Neural cell (in vitro differentiated cells): ENCODE measurements around the gene MPPED1. TPM values are rescaled to one million over a fixed set of nuclear protein-coding genes. Genes with fewer than 3 reads are reported as not detected.

Experiments
- H2AFZ ChIP-seq: fragments of 200-600, 300-800 bp; sonication (generic), shearing (Covaris generic); 2 replicates; pipeline ENCODE4 v1.6.0; 2014; ENCODE audit warnings: low read depth, mild to moderate bottlenecking, antibody characterized with exemption, low read length, moderate library complexity
- H3F3A ChIP-seq: fragments of 200-600 bp; shearing (Covaris generic); 2 replicates; pipeline ENCODE4 v1.6.1; 2016; ENCODE audit warnings: mild to moderate bottlenecking, moderate library complexity, mixed read lengths, antibody characterized with exemption, low read length; ENCODE audit not compliant: insufficient read depth, poor library complexity, severe bottlenecking
- H3K27ac ChIP-seq: fragments of 200-600, 300-800 bp; sonication (generic), shearing (Covaris generic); 2 replicates; pipeline ENCODE4 v1.5.1; 2014; ENCODE audit warnings: mild to moderate bottlenecking, low read length, moderate library complexity
- H3K27me3 ChIP-seq: fragments of 300-800, 200-600 bp; sonication (generic), shearing (Covaris generic); 2 replicates; pipeline ENCODE4 v1.6.0; 2014; ENCODE audit warnings: mild to moderate bottlenecking, low read depth, low read length, moderate library complexity; ENCODE audit not compliant: insufficient read depth
- H3K36me3 ChIP-seq: fragments of 300-800, 200-600 bp; sonication (generic), shearing (Covaris generic); 2 replicates; pipeline ENCODE4 v1.5.1; 2014; ENCODE audit warnings: mild to moderate bottlenecking, antibody characterized with exemption, low read length, moderate library complexity; ENCODE audit not compliant: insufficient read depth
- H3K4me2 ChIP-seq: fragments of 300-800, 200-600 bp; sonication (generic), shearing (Covaris generic); 2 replicates; pipeline ENCODE4 v1.6.0; 2014; ENCODE audit warnings: mild to moderate bottlenecking, low read length
- H3K4me3 ChIP-seq: fragments of 300-800, 200-600 bp; sonication (generic), shearing (Covaris generic); 2 replicates; pipeline ENCODE4 v1.5.1; 2014; ENCODE audit warnings: mild to moderate bottlenecking, low read length, moderate library complexity
- H3K79me2 ChIP-seq: fragments of 200-600 bp; shearing (Covaris generic); replicated peaks from 2 replicates; pipeline ENCODE4 v1.6.0; 2014; ENCODE audit warnings: mild to moderate bottlenecking, low read length, moderate library complexity; ENCODE audit not compliant: insufficient read depth
- H3K9ac ChIP-seq: fragments of 300-800, 200-600 bp; sonication (generic), shearing (Covaris generic); 2 replicates; pipeline ENCODE4 v1.6.1; 2016; ENCODE audit warnings: mild to moderate bottlenecking, low read length, mixed read lengths
- H3K9me2 ChIP-seq: fragments of 200-600 bp; shearing (Covaris generic); 2 replicates; pipeline ENCODE4 v1.6.1; 2016; ENCODE audit warnings: mild to moderate bottlenecking, low read length, mixed read lengths; ENCODE audit not compliant: insufficient read depth
- H3K9me3 ChIP-seq: fragments of 200-600, 300-800 bp; sonication (generic), shearing (Covaris generic); 2 replicates; pipeline ENCODE4 v1.6.1; 2016; ENCODE audit warnings: mild to moderate bottlenecking, mixed run types, low read length, moderate library complexity, mixed read lengths
- H4K20me1 ChIP-seq: fragments of 200-600 bp; shearing (Covaris generic); 2 replicates; pipeline ENCODE4 v1.6.1; 2016; ENCODE audit warnings: mild to moderate bottlenecking, mixed run types; ENCODE audit not compliant: insufficient read depth
- CTCF ChIP-seq: fragments of 450-650 bp; IDR thresholded peaks from 2 replicates; pipeline ENCODE4 v1.5.1; 2014; ENCODE audit warnings: antibody characterized with exemption, mild to moderate bottlenecking, moderate library complexity; ENCODE audit not compliant: poor library complexity, severe bottlenecking
- EP300 ChIP-seq: fragments of 450-650 bp; conservative IDR thresholded peaks from 2 replicates; pipeline ENCODE4 v1.6.1; 2014; ENCODE audit warnings: antibody characterized with exemption, mild to moderate bottlenecking, moderate library complexity; ENCODE audit not compliant: poor library complexity, severe bottlenecking
- EZH2 ChIP-seq: fragments of 200-600, 300-800 bp; shearing (Covaris generic), sonication (generic); IDR thresholded peaks from 2 replicates; pipeline ENCODE4 v1.6.1; 2014; ENCODE audit warnings: antibody characterized with exemption, low read length, borderline replicate concordance, mild to moderate bottlenecking; ENCODE audit not compliant: insufficient read depth, poor library complexity, severe bottlenecking
- MXI1 ChIP-seq: fragments of 450-650 bp; conservative IDR thresholded peaks from 2 replicates; pipeline ENCODE4 v1.6.1; 2014; ENCODE audit warnings: antibody characterized with exemption, mild to moderate bottlenecking; ENCODE audit not compliant: poor library complexity, severe bottlenecking
- POLR2AphosphoS5 ChIP-seq: IDR thresholded peaks from 2 replicates; pipeline ENCODE4 v1.6.1; 2012
- RAD21 ChIP-seq: fragments of 450-650 bp; conservative IDR thresholded peaks from 2 replicates; pipeline ENCODE4 v1.6.1; 2014; ENCODE audit warnings: antibody characterized with exemption, mild to moderate bottlenecking, moderate library complexity
- REST ChIP-seq: IDR thresholded peaks from 2 replicates; pipeline ENCODE4 v1.6.1; 2012; ENCODE audit warnings: borderline replicate concordance
- SMC3 ChIP-seq: fragments of 450-650 bp; conservative IDR thresholded peaks from 2 replicates; pipeline ENCODE4 v1.6.1; 2014; ENCODE audit warnings: antibody characterized with exemption, mild to moderate bottlenecking, moderate library complexity; ENCODE audit not compliant: poor library complexity
- TAF1 ChIP-seq: IDR thresholded peaks from 2 replicates; pipeline ENCODE4 v1.6.1; 2012; ENCODE audit warnings: low read depth
- polyA plus RNA-seq: library from polyadenylated mRNA; depleted of rRNA; stranded (reverse); fragments of >200 nt; gene quantifications from 2 replicates; pipeline ENCODE4 v1.2.3, GENCODE V29; 2014

Gene MPPED1
- polyA plus RNA-seq, 1 donor from 2014 or later: 33.4 TPM

GRCh38 chr22:43434275-43434927, 22.6 kb downstream of the MPPED1 start:
- Histone ChIP-seq H3K4me2 (no peak overlapping the region), H2AFZ (no peak overlapping the region), H3K79me2 (no peaks in the 10 kb centered on the region), H3K9me2 (no peaks in the 10 kb centered on the region), H3K27ac (no peak overlapping the region), H3K9me3 (no peaks in the 10 kb centered on the region), H3K36me3 (no peaks in the 10 kb centered on the region), H3K9ac (no peak overlapping the region), H3F3A (no peaks in the 10 kb centered on the region), H3K27me3 (no peaks in the 10 kb centered on the region), H3K4me3 (no peak overlapping the region), H4K20me1 (no peaks in the 10 kb centered on the region)
- TF ChIP-seq SMC3 (no peak), MXI1 (no peak), REST (no peak), EP300 (no peak), EZH2 (no peak), CTCF (no peak), TAF1 (no peak), RAD21 (no peak)

GRCh38 chr22:43434928-43435311, 23.1 kb downstream of the MPPED1 start:
- H3K4me2 ChIP-seq: no peak overlapping the region
- no peaks in the 10 kb centered on the region for H3K36me3 ChIP-seq
- no peaks in the 10 kb centered on the region for H3F3A ChIP-seq
- H4K20me1 ChIP-seq: no peaks in the 10 kb centered on the region
- H3K79me2 ChIP-seq: no peaks in the 10 kb centered on the region
- no peak overlapping the region for H3K9ac ChIP-seq
- H2AFZ ChIP-seq: no peak overlapping the region
- no peak overlapping the region for H3K27ac ChIP-seq
- H3K27me3 ChIP-seq: no peaks in the 10 kb centered on the region
- H3K9me3 ChIP-seq: no peaks in the 10 kb centered on the region
- no peak overlapping the region for H3K4me3 ChIP-seq
- no peak for TF ChIP-seq MXI1
- no peak for TF ChIP-seq EZH2
- no peak for TF ChIP-seq EP300
- no peak for TF ChIP-seq SMC3
- TF ChIP-seq POLR2AphosphoS5: no peak
- no peak for TF ChIP-seq CTCF
- no peak for TF ChIP-seq RAD21
- TF ChIP-seq REST: no peak
- no peak for TF ChIP-seq TAF1
- H3K9me2 ChIP-seq: no peaks in the 10 kb centered on the region
